Neural progenitor cell (in vitro differentiated cells): ENCODE results near the gene C2CD2L.

Source experiments
- CTCF ChIP-seq: fragments of 200-600 bp; sonication (generic); IDR thresholded peaks from 2 replicates; pipeline ENCODE4 v1.5.1; 2017; ENCODE audit warnings: antibody characterized with exemption, mild to moderate bottlenecking
- EZH2 ChIP-seq: fragments of 200-600 bp; sonication (generic); IDR thresholded peaks from 2 replicates; pipeline ENCODE4 v1.6.1; 2017; ENCODE audit warnings: antibody characterized with exemption, mild to moderate bottlenecking, moderate library complexity

- TF ChIP-seq EZH2: no peak
- TF ChIP-seq CTCF: no peak
These were observed 49.9 kb downstream of the C2CD2L start for GRCh38 chr11:119157063-119157462.
